H9 (cell line): ENCODE measurements around the gene OR4F15. TPM values are rescaled to one million over a fixed set of nuclear protein-coding genes. Genes with fewer than 3 reads are reported as not detected.

Experiments used
- DNase-seq: peaks from one replicate; pipeline ENCODE4 v3.0.0-alpha.2; 2017
- H2AFZ ChIP-seq: one replicate; pipeline ENCODE4 v1.6.1; 2013; ENCODE audit warnings: mild to moderate bottlenecking, low read length, control low read depth, moderate library complexity
- H2AK5ac ChIP-seq: 2 replicates; pipeline ENCODE4 v1.6.1; 2013; ENCODE audit warnings: low read length, control low read depth, mixed read lengths; ENCODE audit not compliant: insufficient read length
- H2BK120ac ChIP-seq: one replicate; pipeline ENCODE4 v1.6.1; 2013; ENCODE audit warnings: low read depth, mild to moderate bottlenecking, low read length, control low read depth, inconsistent platforms; ENCODE audit not compliant: poor library complexity, severe bottlenecking
- H2BK12ac ChIP-seq: 2 replicates; pipeline ENCODE4 v1.6.1; 2013; ENCODE audit warnings: low read length, control low read depth, mixed read lengths, low read depth; ENCODE audit not compliant: insufficient read length
- H2BK15ac ChIP-seq: 2 replicates; pipeline ENCODE4 v1.6.1; 2013; ENCODE audit warnings: low read depth, low read length, control low read depth
- H2BK20ac ChIP-seq: one replicate; pipeline ENCODE4 v1.6.1; 2013; ENCODE audit warnings: low read depth, mild to moderate bottlenecking, low read length, control low read depth, inconsistent platforms; ENCODE audit not compliant: poor library complexity, severe bottlenecking
- H2BK5ac ChIP-seq: 2 replicates; pipeline ENCODE4 v1.6.1; 2013; ENCODE audit warnings: low read length, control low read depth, mixed read lengths; ENCODE audit not compliant: insufficient read length
- H3K14ac ChIP-seq: 2 replicates; pipeline ENCODE4 v1.6.1; 2013; ENCODE audit warnings: low read length, control low read depth; ENCODE audit not compliant: insufficient read depth
- H3K18ac ChIP-seq: 2 replicates; pipeline ENCODE4 v1.6.1; 2013; ENCODE audit warnings: low read depth, mild to moderate bottlenecking, mixed read lengths, low read length, control low read depth; ENCODE audit not compliant: insufficient read length
- H3K23ac ChIP-seq: 2 replicates; pipeline ENCODE4 v1.6.1; 2013; ENCODE audit warnings: low read length, control low read depth, mixed read lengths, low read depth; ENCODE audit not compliant: insufficient read length
- H3K23me2 ChIP-seq: 2 replicates; pipeline ENCODE4 v1.6.1; 2013; ENCODE audit warnings: low read depth, mild to moderate bottlenecking, mixed read lengths, low read length, control low read depth; ENCODE audit not compliant: insufficient read length, poor library complexity, severe bottlenecking
- H3K27ac ChIP-seq: 2 replicates; pipeline ENCODE4 v1.5.1; 2013; ENCODE audit warnings: low read length, control low read depth, mixed read lengths, low read depth; ENCODE audit not compliant: insufficient read length
- H3K27me3 ChIP-seq: 2 replicates; pipeline ENCODE4 v1.6.1; 2013; ENCODE audit warnings: low read length, control low read depth, inconsistent platforms; ENCODE audit not compliant: insufficient read depth
- H3K4ac ChIP-seq: 2 replicates; pipeline ENCODE4 v1.6.1; 2013; ENCODE audit warnings: low read depth, mild to moderate bottlenecking, control low read depth, inconsistent platforms, low read length, moderate library complexity
- H3K4me1 ChIP-seq: 2 replicates; pipeline ENCODE4 v1.6.1; 2013; ENCODE audit warnings: low read length, control low read depth, inconsistent platforms; ENCODE audit not compliant: insufficient read depth
- H3K4me2 ChIP-seq: 2 replicates; pipeline ENCODE4 v1.6.1; 2013; ENCODE audit warnings: low read length, control low read depth, mixed read lengths; ENCODE audit not compliant: insufficient read length, insufficient read depth
- H3K56ac ChIP-seq: 2 replicates; pipeline ENCODE4 v1.6.1; 2013; ENCODE audit warnings: low read depth, mild to moderate bottlenecking, mixed read lengths, low read length, control low read depth; ENCODE audit not compliant: insufficient read length
- H3K79me1 ChIP-seq: 2 replicates; pipeline ENCODE4 v1.6.1; 2013; ENCODE audit warnings: low read depth, mild to moderate bottlenecking, moderate library complexity, low read length, control low read depth, inconsistent platforms; ENCODE audit not compliant: insufficient read depth, poor library complexity, severe bottlenecking
- H3K79me2 ChIP-seq: 2 replicates; pipeline ENCODE4 v1.6.1; 2013; ENCODE audit warnings: low read length, control low read depth, inconsistent platforms; ENCODE audit not compliant: insufficient read depth
- H3K9ac ChIP-seq: 2 replicates; pipeline ENCODE4 v1.6.1; 2013; ENCODE audit warnings: low read length, control low read depth, mixed read lengths; ENCODE audit not compliant: insufficient read length; ENCODE audit errors: extremely low read depth
- H3K9me3 ChIP-seq: one replicate; pipeline ENCODE4 v1.6.1; 2013; ENCODE audit warnings: low read depth, low read length, inconsistent platforms; ENCODE audit not compliant: control insufficient read depth
- H3T11ph ChIP-seq: one replicate; pipeline ENCODE4 v1.6.1; 2013; ENCODE audit warnings: mild to moderate bottlenecking, low read length, control low read depth, inconsistent platforms
- H4K20me1 ChIP-seq: one replicate; pipeline ENCODE4 v1.6.1; 2013; ENCODE audit not compliant: control insufficient read depth, insufficient read length, insufficient read depth
- H4K5ac ChIP-seq: 2 replicates; pipeline ENCODE4 v1.6.1; 2013; ENCODE audit warnings: low read depth, mild to moderate bottlenecking, mixed read lengths, low read length, control low read depth; ENCODE audit not compliant: insufficient read length
- H4K8ac ChIP-seq: replicated peaks from 2 replicates; pipeline ENCODE4 v1.6.1; 2013; ENCODE audit warnings: low read length, control low read depth, mixed read lengths, low read depth; ENCODE audit not compliant: insufficient read length
- H4K91ac ChIP-seq: 2 replicates; pipeline ENCODE4 v1.6.1; 2013; ENCODE audit warnings: low read depth, mild to moderate bottlenecking, moderate library complexity, mixed read lengths, low read length, control low read depth; ENCODE audit not compliant: insufficient read length
- H3K27ac Mint-ChIP-seq, 3 experiments: 2 replicates in 2 of 3; 3 replicates in 1 of 3; pipeline ENCODE4 v1.8.0; 2020 to 2021; ENCODE audit warnings: mixed read lengths in 3 of 3, mild to moderate bottlenecking in 1 of 3, moderate library complexity in 1 of 3
- H3K27me3 Mint-ChIP-seq: 2 replicates; pipeline ENCODE4 v1.8.0; 2021; ENCODE audit warnings: low read depth, mild to moderate bottlenecking, moderate library complexity, mixed read lengths
- H3K36me3 Mint-ChIP-seq, 3 experiments: 2 replicates in 2 of 3; 3 replicates in 1 of 3; pipeline ENCODE4 v1.8.0; 2020 to 2021; ENCODE audit warnings: low read depth in 3 of 3, mixed read lengths in 3 of 3; ENCODE audit not compliant: insufficient read depth in 1 of 3
- H3K4me1 Mint-ChIP-seq, 2 experiments: 2 replicates each; pipeline ENCODE4 v1.8.0; 2020; ENCODE audit warnings: mixed read lengths in 2 of 2
- H3K4me3 Mint-ChIP-seq, 2 experiments: 2 replicates in 1 of 2; 3 replicates in 1 of 2; pipeline ENCODE4 v1.8.0; 2020 to 2021; ENCODE audit warnings: mild to moderate bottlenecking in 2 of 2, mixed read lengths in 2 of 2, moderate library complexity in 1 of 2
- H3K9me3 Mint-ChIP-seq, 2 experiments: 2 replicates in 1 of 2; 3 replicates in 1 of 2; pipeline ENCODE4 v1.8.0; 2020; ENCODE audit warnings: mild to moderate bottlenecking in 2 of 2, mixed read lengths in 2 of 2, moderate library complexity in 1 of 2
- WGBS: extraction: QIAGEN DNeasy Blood & Tissue Kit; methylation state at CpG from one replicate; pipeline ENCODE4 v1.1.7; 2013; ENCODE audit warnings: missing lambda C conversion rate, low lambda C conversion rate, mixed read lengths; ENCODE audit not compliant: insufficient read length; ENCODE audit errors: extremely low coverage; 5-methylcytosine and 5-hydroxymethylcytosine counted together
- total RNA-seq: library from RNA; stranded (reverse); gene quantifications from 2 replicates; pipeline ENCODE4 v1.2.1, GENCODE V29; 2021
- TF ChIP-seq, protein P1 (sequence below): fragments of 200-600 bp; sonication (generic); conservative IDR thresholded peaks from 3 replicates; pipeline ENCODE4 v1.8.0; 2021; ENCODE audit warnings: antibody characterized with exemption, mild to moderate bottlenecking

The OR4F15 gene
- total RNA-seq, 1 experiment from 2014 or later, result not detected

DNA sequence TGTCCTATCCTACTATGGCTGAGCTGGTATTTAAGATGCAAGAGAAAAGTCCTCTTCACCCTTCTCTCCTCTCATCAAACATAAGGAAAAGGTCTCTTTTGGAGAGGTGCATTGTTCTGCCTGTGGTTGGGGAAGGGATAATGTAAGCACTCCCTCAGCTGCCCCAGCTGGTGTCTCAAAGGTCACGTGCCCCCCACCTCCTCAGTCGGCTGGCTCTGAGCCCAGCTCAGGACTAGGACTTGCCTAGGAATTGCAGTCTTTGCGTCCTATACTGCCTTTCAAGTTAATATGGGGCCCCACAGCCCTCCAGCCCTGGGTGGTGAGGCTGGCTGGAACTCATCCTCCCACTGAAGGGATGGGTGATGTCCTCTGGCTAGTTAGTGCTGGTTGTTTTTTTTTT is 29.7 kb downstream of the OR4F15 start:
- Histone ChIP-seq H4K5ac (no peak overlapping the region), H2BK5ac (no peak overlapping the region), H3K4ac (no peak overlapping the region), H4K20me1 (no peaks in the 10 kb centered on the region), H3K23me2 (no peaks in the 10 kb centered on the region), H4K91ac (no peak overlapping the region), H3K23ac (no peak overlapping the region), H3K18ac (no peak overlapping the region), H2BK20ac (no peak overlapping the region), H3K9me3 (no peaks in the 10 kb centered on the region), H3K56ac (no peak overlapping the region), H3K79me2 (no peaks in the 10 kb centered on the region), H2BK15ac (no peak overlapping the region), H3K4me2 (no peak overlapping the region), H3K27ac (no peak overlapping the region), H2BK120ac (no peak overlapping the region), H4K8ac (no peak overlapping the region), H3K27me3 (no peaks in the 10 kb centered on the region), H3K14ac (no peak overlapping the region), H3K79me1 (no peaks in the 10 kb centered on the region), H3T11ph (no peak overlapping the region), H3K9ac (no peak overlapping the region), H3K4me1 (no peaks in the 10 kb centered on the region), H2BK12ac (no peak overlapping the region), H2AFZ (no peak overlapping the region), H2AK5ac (no peak overlapping the region)
- no peaks in the 10 kb centered on the region for H3K27me3 Mint-ChIP-seq
- TF ChIP-seq, protein P1, sequence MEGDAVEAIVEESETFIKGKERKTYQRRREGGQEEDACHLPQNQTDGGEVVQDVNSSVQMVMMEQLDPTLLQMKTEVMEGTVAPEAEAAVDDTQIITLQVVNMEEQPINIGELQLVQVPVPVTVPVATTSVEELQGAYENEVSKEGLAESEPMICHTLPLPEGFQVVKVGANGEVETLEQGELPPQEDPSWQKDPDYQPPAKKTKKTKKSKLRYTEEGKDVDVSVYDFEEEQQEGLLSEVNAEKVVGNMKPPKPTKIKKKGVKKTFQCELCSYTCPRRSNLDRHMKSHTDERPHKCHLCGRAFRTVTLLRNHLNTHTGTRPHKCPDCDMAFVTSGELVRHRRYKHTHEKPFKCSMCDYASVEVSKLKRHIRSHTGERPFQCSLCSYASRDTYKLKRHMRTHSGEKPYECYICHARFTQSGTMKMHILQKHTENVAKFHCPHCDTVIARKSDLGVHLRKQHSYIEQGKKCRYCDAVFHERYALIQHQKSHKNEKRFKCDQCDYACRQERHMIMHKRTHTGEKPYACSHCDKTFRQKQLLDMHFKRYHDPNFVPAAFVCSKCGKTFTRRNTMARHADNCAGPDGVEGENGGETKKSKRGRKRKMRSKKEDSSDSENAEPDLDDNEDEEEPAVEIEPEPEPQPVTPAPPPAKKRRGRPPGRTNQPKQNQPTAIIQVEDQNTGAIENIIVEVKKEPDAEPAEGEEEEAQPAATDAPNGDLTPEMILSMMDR, result no peak
- H3K4me1 Mint-ChIP-seq, result peaks cover 0 to 5% of the 10 kb centered on the region in 2 experiments; a peak in 2 of 4 replicates
- no peaks in the 10 kb centered on the region for H3K36me3 Mint-ChIP-seq
- no CpG with 5 or more reads among the region's 3 CpGs for WGBS
- peaks cover 0 to 3% of the 10 kb centered on the region in 2 experiments; a peak in 1 of 5 replicates for H3K9me3 Mint-ChIP-seq
- DNase-seq, result no peak
- no peak overlapping the region for H3K4me3 Mint-ChIP-seq
- no peak overlapping the region for H3K27ac Mint-ChIP-seq
